GM21576 (cell line): Measurements from ENCODE around the gene DNAH9.

Experiments
- ATAC-seq: cut with Tn5 transposase; IDR thresholded peaks from one replicate; pipeline ENCODE4 v1.9.1; 2021; ENCODE audit warnings: mild to moderate bottlenecking, moderate library complexity; ENCODE audit not compliant: unreplicated experiment

The DNAH9 gene

GRCh38 chr17:11598274-11599221 is at the start of gene DNAH9:
DNAH9 (plus strand) TSS chr17:11598470; CDS start chr17:11598499, 29 bp downstream.
- ATAC-seq = no peak

DNA sequence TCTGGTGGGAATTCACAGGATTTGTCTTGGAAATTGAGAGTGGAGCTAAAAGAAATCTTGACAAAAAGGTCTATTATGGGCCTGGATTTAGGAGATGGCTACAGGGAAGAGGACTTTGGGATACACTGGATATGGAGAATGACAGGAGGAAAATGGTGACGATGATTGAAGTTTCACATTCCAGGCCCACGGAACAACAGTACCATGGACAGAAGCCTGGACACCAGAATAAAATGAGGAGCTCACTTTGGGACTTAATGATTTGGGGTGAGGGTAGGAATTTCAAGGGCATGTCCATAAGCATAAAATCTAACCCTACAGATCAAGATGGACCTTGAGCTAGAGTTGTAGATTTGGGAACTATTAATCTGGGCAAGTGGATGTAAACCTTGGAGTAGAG is 47.8 kb upstream of the DNAH9 start:
- ATAC-seq = no peak

- ATAC-seq = no peak
Observed at GRCh38 chr17:11551442-11551841, 46.8 kb upstream of the DNAH9 start.

DNA sequence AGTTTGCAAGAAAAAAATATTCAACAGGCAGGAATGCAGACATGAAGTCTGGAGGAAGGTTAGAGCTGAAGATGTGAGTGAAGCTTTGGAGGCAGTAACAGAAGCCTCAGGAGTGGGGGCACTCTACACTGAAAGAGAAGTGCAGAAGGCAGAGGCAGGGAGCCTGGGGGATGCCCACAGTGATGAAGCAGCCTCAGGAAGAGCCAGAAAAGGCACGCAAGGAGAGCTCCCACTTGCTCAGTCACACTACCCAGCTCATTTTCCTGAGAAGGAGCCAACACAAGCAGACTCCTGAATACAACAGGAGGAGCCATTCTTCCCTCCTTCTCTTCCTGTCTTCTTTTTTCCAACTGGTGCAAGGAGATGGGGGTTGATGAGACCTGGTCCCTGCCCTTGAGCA is 45.1 kb upstream of the DNAH9 start:
- no peak for ATAC-seq

- no peak for ATAC-seq
Observed at GRCh38 chr17:11554042-11554441, 44.2 kb upstream of the DNAH9 start.

GRCh38 chr17:11554542-11554941 is 43.7 kb upstream of the DNAH9 start:
- no peak for ATAC-seq

DNA sequence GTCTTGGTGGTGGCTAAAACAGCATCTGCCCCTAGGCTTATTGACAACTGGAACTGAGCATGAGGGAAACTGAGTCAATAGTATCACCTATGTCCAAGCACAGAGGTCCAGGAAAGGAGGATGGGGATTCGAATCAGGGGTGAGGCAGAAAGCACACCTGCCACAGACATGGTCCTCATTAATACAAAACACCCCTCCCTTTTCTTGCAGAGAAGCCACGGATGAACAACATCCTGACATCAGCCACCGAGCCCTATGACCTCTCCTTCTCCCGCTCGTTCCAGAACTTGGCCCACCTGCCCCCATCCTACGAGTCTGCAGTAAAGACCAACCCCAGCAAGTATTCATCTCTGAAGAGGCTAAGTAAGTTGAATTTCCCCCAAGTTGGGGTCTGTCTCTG is 42.7 kb upstream of the DNAH9 start:
- ATAC-seq = no peak

DNA sequence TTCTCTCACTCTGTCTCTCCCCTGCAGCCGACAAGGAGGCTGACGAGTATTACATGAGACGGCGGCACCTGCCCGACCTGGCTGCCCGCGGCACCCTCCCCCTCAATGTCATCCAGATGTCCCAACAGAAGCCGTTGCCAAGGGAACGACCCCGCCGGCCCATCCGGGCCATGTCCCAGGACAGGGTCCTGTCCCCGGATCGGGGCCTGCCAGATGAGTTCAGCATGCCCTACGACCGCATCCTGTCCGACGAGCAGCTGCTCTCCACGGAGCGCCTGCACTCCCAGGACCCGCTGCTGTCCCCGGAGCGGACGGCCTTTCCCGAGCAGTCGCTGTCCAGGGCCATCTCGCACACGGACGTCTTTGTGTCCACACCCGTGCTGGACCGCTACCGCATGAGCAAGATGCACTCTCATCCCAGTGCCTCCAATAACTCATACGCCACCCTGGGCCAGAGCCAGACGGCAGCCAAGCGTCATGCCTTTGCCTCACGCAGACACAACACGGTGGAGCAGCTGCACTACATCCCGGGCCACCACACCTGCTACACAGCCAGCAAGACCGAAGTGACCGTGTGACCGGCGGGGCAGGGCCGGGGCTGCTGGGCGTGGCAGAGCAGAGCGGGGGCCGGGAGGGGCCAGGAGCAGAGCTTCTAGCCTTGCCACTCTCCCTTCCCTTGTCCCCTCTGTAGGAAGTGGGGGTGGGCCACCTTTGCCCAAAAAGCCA is 40.4 kb upstream of the DNAH9 start:
- ATAC-seq = no peak

DNA sequence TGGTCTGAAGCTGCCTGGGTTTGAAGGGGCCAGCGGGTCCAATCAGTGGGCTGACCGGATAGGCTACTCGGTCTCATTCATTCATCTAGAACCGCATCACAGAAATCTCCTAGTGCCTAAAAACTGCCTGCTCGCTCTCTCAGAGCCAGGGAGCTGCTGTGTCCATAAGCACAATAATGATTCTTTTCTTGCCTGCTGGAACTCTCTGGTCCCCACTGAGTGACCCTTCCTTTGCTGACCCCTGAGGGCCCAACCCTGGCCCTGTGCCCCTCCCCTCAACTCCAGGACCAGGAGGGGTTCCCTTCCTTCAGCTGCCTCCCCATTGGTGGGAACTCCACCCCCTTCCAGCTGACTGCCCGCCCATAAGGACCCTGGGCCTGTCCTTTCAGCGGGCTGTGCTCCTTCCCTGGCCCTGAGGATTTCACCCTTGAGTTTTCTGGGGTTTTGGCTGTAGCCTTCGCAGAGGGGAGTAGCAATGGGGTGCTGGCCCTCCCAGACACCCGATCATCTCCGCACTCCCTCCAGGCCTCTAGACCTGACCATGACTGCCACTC is 39.5 kb upstream of the DNAH9 start:
- no peak for ATAC-seq

GRCh38 chr17:11559601-11560000 is 38.7 kb upstream of the DNAH9 start:
- no peak for ATAC-seq

- ATAC-seq = no peak
Observed at GRCh38 chr17:11561281-11561680, 37.0 kb upstream of the DNAH9 start.

DNA sequence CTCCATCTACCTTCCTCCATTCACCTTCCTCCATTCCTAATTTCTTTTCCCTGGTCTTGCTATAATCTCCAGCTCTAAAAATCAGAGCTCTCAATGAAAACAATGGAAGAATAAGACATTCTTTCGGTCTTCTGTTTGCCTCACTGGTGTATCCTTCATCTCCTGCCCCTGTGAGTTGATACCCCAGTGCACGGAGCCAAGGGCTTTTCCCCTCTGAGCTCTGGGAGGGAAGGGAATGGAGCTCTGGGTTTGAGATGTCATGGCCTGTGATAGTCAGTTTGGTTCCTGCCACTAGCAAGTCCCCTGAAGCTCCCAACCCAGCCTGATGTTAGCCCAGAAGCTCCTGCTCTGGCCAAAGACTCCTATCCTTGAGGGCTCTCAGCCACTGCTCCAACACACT is 36.6 kb upstream of the DNAH9 start:
- ATAC-seq = no peak

- no peak for ATAC-seq
Observed at GRCh38 chr17:11564589-11565380, 33.5 kb upstream of the DNAH9 start.

- no peak for ATAC-seq
Observed at GRCh38 chr17:11565591-11565990, 32.7 kb upstream of the DNAH9 start.

GRCh38 chr17:11578998-11579397 is 19.3 kb upstream of the DNAH9 start:
- ATAC-seq = no peak

GRCh38 chr17:11580677-11581076 is 17.6 kb upstream of the DNAH9 start:
- no peak for ATAC-seq

DNA sequence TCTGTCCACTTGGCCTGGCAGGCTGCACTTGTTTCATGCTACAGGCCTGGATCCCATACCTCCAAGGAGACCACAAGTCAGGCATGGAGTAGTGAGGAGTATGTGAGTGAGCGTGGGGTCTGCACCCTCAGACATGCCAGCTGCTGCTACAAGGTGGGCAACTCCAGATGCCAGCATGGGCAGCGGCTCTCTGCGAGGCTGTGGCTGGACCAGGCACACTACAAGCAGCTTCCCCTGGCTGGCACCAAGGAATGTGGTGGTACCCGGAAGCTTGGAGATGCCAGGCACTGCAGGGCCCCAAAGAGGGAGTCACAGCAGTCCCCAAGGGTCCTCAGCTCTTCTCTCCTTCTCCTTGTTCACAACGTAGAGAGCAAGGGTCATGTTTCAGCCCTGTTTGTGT is 16.1 kb upstream of the DNAH9 start:
- no peak for ATAC-seq

GRCh38 chr17:11583306-11583992 is 14.8 kb upstream of the DNAH9 start:
- no peak for ATAC-seq

DNA sequence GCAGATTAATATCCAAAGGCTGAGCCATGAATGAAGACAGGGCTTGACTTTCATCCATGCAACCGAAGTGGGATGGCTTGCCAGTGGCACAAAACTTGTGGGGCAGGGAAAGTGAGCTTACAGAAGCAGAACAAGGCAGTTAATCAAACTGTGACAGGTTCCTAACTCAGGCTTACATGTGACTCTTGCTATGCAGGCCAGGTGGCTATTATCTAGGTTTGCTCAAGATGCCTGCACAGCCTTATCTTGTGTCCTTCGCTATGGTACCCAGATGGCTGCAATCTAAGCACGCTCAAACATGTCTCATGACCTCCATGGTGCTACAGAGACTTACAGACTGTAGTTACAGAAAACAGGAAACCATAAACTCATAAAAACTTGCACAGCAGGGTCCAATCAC is 8.6 kb upstream of the DNAH9 start:
- no peak for ATAC-seq

DNA sequence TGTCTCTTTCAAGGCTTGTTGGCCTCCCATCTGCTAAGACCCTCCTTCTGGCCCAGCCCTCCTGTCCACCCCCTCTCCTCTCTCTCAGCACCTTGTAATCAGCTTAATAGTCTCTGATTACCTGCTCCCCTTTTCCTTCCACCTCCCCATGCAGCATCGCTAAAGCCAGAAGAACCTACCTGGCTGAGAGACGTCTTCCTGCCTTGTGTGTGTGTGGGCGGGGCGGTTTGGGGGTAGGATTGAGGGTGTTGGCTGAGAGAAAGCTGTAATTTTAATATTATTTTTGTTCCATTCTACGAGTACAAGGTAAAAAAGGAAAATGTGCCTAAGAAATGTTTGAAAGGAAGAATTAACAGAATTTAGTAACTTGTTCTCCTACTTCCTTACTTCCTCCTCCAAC is 3.4 kb downstream of the DNAH9 start:
- ATAC-seq = no peak
